Fibroblast of mammary gland (primary cell): ENCODE measurements around the gene SLC34A1.

ENCODE experiments used
- DNase-seq: peaks from one replicate; pipeline ENCODE4 v3.0.0-alpha.2; 2010; ENCODE audit warnings: low read depth
- H3K4me3 ChIP-seq: 2 replicates; pipeline ENCODE4 v1.5.1; 2011; ENCODE audit warnings: low read depth, mild to moderate bottlenecking, low read length, moderate library complexity; ENCODE audit not compliant: control insufficient read depth
- CTCF ChIP-seq: conservative IDR thresholded peaks from 2 replicates; pipeline ENCODE4 v1.5.1; 2011; ENCODE audit warnings: low read depth, low read length, inconsistent platforms; ENCODE audit not compliant: control insufficient read depth, insufficient read depth

The SLC34A1 gene

GRCh38 chr5:177425196-177425800, 41.1 kb downstream of the SLC34A1 start:
- TF ChIP-seq CTCF: no peak
- no peak for DNase-seq

GRCh38 chr5:177425801-177426565, 41.7 kb downstream of the SLC34A1 start:
- peak; percentile 100 for DNase-seq
- TF ChIP-seq CTCF: no peak
- H3K4me3 ChIP-seq: peak overlapping the region; percentile 64

More at GRCh38 chr5:177425196-177425800, 41.1 kb downstream of the SLC34A1 start:
- H3K4me3 ChIP-seq: peak overlapping the region; percentile 64

GRCh38 chr5:177426566-177427210, 42.5 kb downstream of the SLC34A1 start, which contains the start of gene GRK6:
Gene GRK6 (plus strand): TSS chr5:177426676. CDS start chr5:177426846, 170 bp downstream.
- no peak for TF ChIP-seq CTCF
- DNase-seq: peak; percentile 25
- H3K4me3 ChIP-seq: peak within 1 kb of the TSS; percentile 64

- no peak for DNase-seq
- no peak for TF ChIP-seq CTCF
- H3K4me3 ChIP-seq: peak overlapping the region; percentile 62
Measured at GRCh38 chr5:177427211-177427822, 43.1 kb downstream of the SLC34A1 start.

- no peak for TF ChIP-seq CTCF
- peak overlapping the region; percentile 62 for H3K4me3 ChIP-seq
- no peak for DNase-seq
Measured at GRCh38 chr5:177427919-177428573, 43.8 kb downstream of the SLC34A1 start.
